Measurements from ENCODE around the gene ARHGAP24.

ARHGAP24 gene

DNA sequence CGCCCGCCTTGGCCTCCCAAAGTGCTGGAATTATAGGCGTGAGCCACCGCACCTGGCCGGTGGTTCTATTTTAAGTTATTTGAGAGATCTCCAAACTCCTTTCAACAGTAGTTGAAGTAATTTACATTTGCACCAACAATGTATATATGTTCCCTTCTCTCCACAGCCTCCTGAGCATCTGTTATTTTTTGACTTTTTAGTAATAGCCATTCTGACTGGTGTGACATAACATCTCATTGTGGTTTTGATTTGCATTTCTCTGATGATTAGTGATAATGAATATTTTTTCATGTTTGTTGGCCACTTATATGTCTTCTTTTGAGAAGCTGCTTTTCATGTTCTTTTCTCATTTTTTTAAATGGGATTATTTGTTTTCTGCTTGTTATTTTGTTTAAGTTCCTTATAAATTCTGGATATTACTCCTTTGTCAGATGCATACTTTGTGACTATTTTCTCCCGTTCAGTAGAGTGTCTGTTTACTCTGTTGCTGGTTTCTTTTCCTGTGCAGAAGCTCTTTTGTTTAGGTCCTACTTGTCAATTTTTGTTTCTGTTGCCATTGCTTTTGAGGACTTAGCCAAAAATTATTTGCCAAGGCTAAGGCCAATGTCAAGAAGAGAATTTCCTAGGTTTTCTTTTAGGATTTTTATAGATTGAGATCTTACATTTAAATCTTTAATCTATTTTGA lies 213.2 kb downstream of the ARHGAP24 start:
- Histone ChIP-seq H3F3A (ENCODE audit: insufficient read depth, low read length) (no peaks in the 10 kb centered on the region), H3K27ac (ENCODE audit: low read length) (no peak overlapping the region), H3K4me3 (ENCODE audit: low read length) (no peak overlapping the region), H3K4me1 (ENCODE audit: low read length) (no peaks in the 10 kb centered on the region), H3K27me3 (replicated peaks; ENCODE audit: insufficient read depth, low read length) (no peaks in the 10 kb centered on the region), H3K36me3 (replicated peaks; ENCODE audit: insufficient read depth, low read length) (no peaks in the 10 kb centered on the region), H3K4me2 (ENCODE audit: low read depth, low read length) (no peak overlapping the region), H3K9me3 (replicated peaks; ENCODE audit: insufficient read depth, low read length) (no peaks in the 10 kb centered on the region), H3K9me2 (replicated peaks; ENCODE audit: insufficient read depth, low read length) (no peaks in the 10 kb centered on the region), H3K9ac (ENCODE audit: low read length) (no peak overlapping the region), H4K20me1 (ENCODE audit: insufficient read depth, low read length) (no peaks in the 10 kb centered on the region), H3K79me2 (ENCODE audit: low read length) (no peaks in the 10 kb centered on the region), H2AFZ (ENCODE audit: low read length) (no peak overlapping the region)
- no peak for TF ChIP-seq EZH2 (optimal IDR thresholded peaks at IDR 0.05; ENCODE audit: low read depth, low read length)
- no peak for TF ChIP-seq CTCF (IDR thresholded peaks at IDR 0.05; ENCODE audit: low read length)
- no peak for TF ChIP-seq EZH2phosphoT487 (IDR thresholded peaks at IDR 0.05; ENCODE audit: low read length)
- no peak for DNase-seq

- Histone ChIP-seq H2AFZ (ENCODE audit: low read length) (no peak overlapping the region), H3K27ac (ENCODE audit: low read length) (no peak overlapping the region), H3K9ac (ENCODE audit: low read length) (no peak overlapping the region), H3K9me2 (replicated peaks; ENCODE audit: insufficient read depth, low read length) (no peaks in the 10 kb centered on the region), H4K20me1 (ENCODE audit: insufficient read depth, low read length) (no peaks in the 10 kb centered on the region), H3K4me1 (ENCODE audit: low read length) (no peaks in the 10 kb centered on the region), H3K36me3 (replicated peaks; ENCODE audit: insufficient read depth, low read length) (no peaks in the 10 kb centered on the region), H3K4me2 (ENCODE audit: low read depth, low read length) (no peak overlapping the region), H3K4me3 (ENCODE audit: low read length) (no peak overlapping the region), H3K27me3 (replicated peaks; ENCODE audit: insufficient read depth, low read length) (no peaks in the 10 kb centered on the region), H3F3A (ENCODE audit: insufficient read depth, low read length) (no peaks in the 10 kb centered on the region), H3K79me2 (ENCODE audit: low read length) (no peaks in the 10 kb centered on the region), H3K9me3 (replicated peaks; ENCODE audit: insufficient read depth, low read length) (no peaks in the 10 kb centered on the region)
- TF ChIP-seq CTCF (IDR thresholded peaks at IDR 0.05; ENCODE audit: low read length) (no peak), EZH2phosphoT487 (IDR thresholded peaks at IDR 0.05; ENCODE audit: low read length) (no peak), EZH2 (optimal IDR thresholded peaks at IDR 0.05; ENCODE audit: low read depth, low read length) (no peak)
- DNase-seq: no peak
Observed at GRCh38 chr4:85696661-85697060, 221.7 kb downstream of the ARHGAP24 start.

DNA sequence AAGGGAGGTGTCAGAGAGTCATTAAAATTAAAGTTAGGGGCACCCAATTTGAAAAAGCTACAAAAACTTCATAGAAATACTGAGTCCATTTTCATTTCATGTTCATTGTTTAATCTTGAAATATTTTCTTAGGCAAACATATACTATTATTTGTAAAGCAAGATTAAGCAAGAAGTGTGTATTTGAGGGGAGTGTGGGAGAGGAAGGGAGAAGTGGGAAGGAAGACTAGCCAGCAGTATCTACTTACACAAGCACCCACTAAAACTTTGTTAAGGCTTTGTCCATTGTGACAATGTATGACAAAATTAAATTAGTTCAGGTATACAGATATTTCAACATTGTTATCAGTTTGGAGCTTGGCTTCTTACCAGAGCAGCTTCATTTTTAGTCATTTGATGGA lies 222.9 kb downstream of the ARHGAP24 start:
- H3K9me3 ChIP-seq (replicated peaks; ENCODE audit: insufficient read depth, low read length): no peaks in the 10 kb centered on the region
- no peaks in the 10 kb centered on the region for H3F3A ChIP-seq (ENCODE audit: insufficient read depth, low read length)
- no peak overlapping the region for H3K4me3 ChIP-seq (ENCODE audit: low read length)
- H3K4me1 ChIP-seq (ENCODE audit: low read length): no peaks in the 10 kb centered on the region
- no peak overlapping the region for H3K9ac ChIP-seq (ENCODE audit: low read length)
- TF ChIP-seq EZH2phosphoT487 (IDR thresholded peaks at IDR 0.05; ENCODE audit: low read length) (no peak), EZH2 (optimal IDR thresholded peaks at IDR 0.05; ENCODE audit: low read depth, low read length) (no peak), CTCF (IDR thresholded peaks at IDR 0.05; ENCODE audit: low read length) (no peak)
- H2AFZ ChIP-seq (ENCODE audit: low read length): no peak overlapping the region
- H4K20me1 ChIP-seq (ENCODE audit: insufficient read depth, low read length): no peaks in the 10 kb centered on the region
- H3K4me2 ChIP-seq (ENCODE audit: low read depth, low read length): no peak overlapping the region
- H3K36me3 ChIP-seq (replicated peaks; ENCODE audit: insufficient read depth, low read length): no peaks in the 10 kb centered on the region
- H3K79me2 ChIP-seq (ENCODE audit: low read length): no peaks in the 10 kb centered on the region
- H3K9me2 ChIP-seq (replicated peaks; ENCODE audit: insufficient read depth, low read length): no peaks in the 10 kb centered on the region
- no peak overlapping the region for H3K27ac ChIP-seq (ENCODE audit: low read length)
- H3K27me3 ChIP-seq (replicated peaks; ENCODE audit: insufficient read depth, low read length): no peaks in the 10 kb centered on the region
- no peak for DNase-seq

All from MM.1S (cell line).